ENCODE data around the gene TSBP1.

TSBP1 gene

DNA sequence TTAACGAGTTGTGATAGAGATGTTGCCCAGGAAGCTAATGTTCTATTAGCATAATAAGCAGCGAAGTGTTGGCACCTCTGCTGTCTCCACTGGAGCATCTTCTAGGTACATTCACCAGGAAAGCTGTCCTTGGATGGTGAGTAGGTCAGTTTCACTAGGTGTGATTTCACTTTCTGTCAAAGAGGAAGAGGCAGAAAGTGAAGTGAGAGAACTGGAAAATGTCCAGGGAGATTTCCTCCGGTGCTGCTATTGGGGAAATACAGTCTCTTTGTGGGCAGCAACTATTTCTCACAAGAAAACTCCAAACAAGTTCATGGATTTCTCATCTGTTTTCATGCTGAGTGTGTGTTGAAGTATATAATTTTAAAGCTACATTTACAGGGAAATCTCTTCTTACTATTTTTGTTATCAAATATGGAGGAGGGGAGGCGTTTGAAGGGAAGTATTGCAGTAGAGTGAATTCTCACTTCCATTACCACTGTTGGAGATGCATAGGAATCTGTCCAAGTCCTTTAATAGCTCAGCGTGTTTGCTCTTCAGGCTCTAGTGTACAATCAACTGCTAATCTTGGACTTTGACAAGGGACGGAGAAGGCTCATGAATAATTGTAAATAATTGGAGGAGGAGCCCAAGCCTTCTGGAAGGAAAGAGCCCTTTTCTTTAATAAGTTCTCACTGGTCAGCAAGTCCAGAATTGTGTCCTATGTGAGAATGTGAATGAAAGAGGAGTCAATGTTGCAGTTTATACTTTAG is 16.1 kb upstream of the TSBP1 start:
- Histone ChIP-seq H3K9me2 (replicated peaks; ENCODE audit: low read depth, low read length) (no peaks in the 10 kb centered on the region), H3K4me1 (ENCODE audit: insufficient read depth, low read length, poor library complexity, severe bottlenecking) (peaks cover 13% of the 10 kb centered on the region)

DNA sequence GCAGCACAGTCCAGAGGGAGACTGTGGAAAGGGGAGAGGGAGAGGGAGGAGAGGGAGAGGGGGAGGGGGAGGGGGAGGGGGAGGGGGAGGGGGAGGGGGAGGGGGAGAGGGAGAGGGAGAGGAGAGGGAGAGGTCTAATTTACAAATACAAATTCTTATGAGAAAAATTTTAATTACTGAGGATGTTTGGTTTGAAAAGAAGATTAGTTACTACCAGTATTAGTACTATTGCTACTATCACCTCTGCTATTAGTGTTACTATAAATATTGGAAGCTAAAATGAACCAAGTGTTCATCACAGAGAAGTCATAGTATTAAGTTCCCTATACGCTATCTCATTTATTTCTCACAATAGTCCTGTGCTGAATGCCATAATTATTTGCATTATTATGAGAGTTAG is 14.3 kb upstream of the TSBP1 start:
- Histone ChIP-seq H3K4me2 (ENCODE audit: low read depth, low read length, poor library complexity, severe bottlenecking) (no peak overlapping the region), H3K4me1 (ENCODE audit: insufficient read depth, low read length, poor library complexity, severe bottlenecking) (peaks cover 22% of the 10 kb centered on the region), H3K9me3 (ENCODE audit: insufficient read depth, low read depth, low read length) (no peaks in the 10 kb centered on the region), H4K20me1 (ENCODE audit: insufficient read depth, low read length, poor library complexity, severe bottlenecking) (no peaks in the 10 kb centered on the region), H3K27me3 (ENCODE audit: insufficient read depth, low read length, poor library complexity, severe bottlenecking) (no peaks in the 10 kb centered on the region), H3K4me3 (ENCODE audit: low read length, poor library complexity, severe bottlenecking) (no peak overlapping the region), H2AFZ (ENCODE audit: low read length) (no peak overlapping the region), H3K9me2 (replicated peaks; ENCODE audit: low read depth, low read length) (no peaks in the 10 kb centered on the region), H3K36me3 (ENCODE audit: insufficient read depth, low read length) (no peaks in the 10 kb centered on the region), H3F3A (ENCODE audit: low read depth) (no peaks in the 10 kb centered on the region), H3K9ac (ENCODE audit: low read depth, low read length, poor library complexity, severe bottlenecking) (no peak overlapping the region), H3K79me2 (ENCODE audit: insufficient read depth, low read length) (no peaks in the 10 kb centered on the region)
- no peak for TF ChIP-seq CTCF (conservative IDR thresholded peaks at IDR 0.05; ENCODE audit: low read length)
- TF ChIP-seq EZH2phosphoT487 (IDR thresholded peaks at IDR 0.05; ENCODE audit: borderline replicate concordance), result no peak

More for the DNA sequence above, 16.1 kb upstream of the TSBP1 start:
- Histone ChIP-seq H3K9ac (ENCODE audit: low read depth, low read length, poor library complexity, severe bottlenecking) (no peak overlapping the region), H3K4me2 (ENCODE audit: low read depth, low read length, poor library complexity, severe bottlenecking) (no peak overlapping the region), H3K4me3 (ENCODE audit: low read length, poor library complexity, severe bottlenecking) (no peak overlapping the region), H2AFZ (ENCODE audit: low read length) (no peak overlapping the region), H3K27me3 (ENCODE audit: insufficient read depth, low read length, poor library complexity, severe bottlenecking) (no peaks in the 10 kb centered on the region), H4K20me1 (ENCODE audit: insufficient read depth, low read length, poor library complexity, severe bottlenecking) (no peaks in the 10 kb centered on the region), H3K9me3 (ENCODE audit: insufficient read depth, low read depth, low read length) (no peaks in the 10 kb centered on the region), H3K36me3 (ENCODE audit: insufficient read depth, low read length) (no peaks in the 10 kb centered on the region), H3F3A (ENCODE audit: low read depth) (no peaks in the 10 kb centered on the region), H3K79me2 (ENCODE audit: insufficient read depth, low read length) (no peaks in the 10 kb centered on the region)
- TF ChIP-seq CTCF (conservative IDR thresholded peaks at IDR 0.05; ENCODE audit: low read length), result no peak
- TF ChIP-seq EZH2phosphoT487 (IDR thresholded peaks at IDR 0.05; ENCODE audit: borderline replicate concordance), result no peak

DNA sequence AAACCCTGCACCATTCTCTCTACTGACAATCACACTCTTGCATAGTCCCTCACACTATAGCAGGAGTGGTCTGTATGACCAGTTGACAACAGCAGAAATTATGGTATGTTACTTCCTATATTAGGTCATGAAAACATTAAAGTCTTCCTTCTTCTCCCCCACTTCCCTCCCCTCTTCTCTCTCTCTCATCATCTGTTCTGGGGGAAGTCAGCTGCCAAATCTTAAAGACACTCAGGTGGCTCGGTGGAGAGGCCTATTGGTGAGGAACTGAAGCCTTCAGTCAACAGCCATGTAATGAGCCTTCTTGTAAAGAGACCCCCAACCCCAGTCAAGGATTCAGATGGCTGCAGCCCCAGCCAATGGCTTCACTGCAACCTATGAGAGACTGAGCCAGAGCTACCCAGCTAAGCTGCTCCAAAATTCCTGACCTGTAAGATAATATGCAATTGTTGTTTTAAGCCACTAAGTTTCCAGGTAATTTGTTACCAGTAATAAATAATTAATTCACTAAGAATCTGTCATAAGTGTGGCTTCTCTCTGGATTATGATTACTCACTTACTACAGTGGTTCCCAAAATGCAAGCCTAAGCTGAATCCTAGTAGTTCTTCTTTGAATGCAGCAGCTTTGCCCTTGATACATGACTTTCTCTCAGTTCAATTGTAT is 11.2 kb upstream of the TSBP1 start:
- peak overlapping the region; percentile 31 for H3K4me2 ChIP-seq (ENCODE audit: low read depth, low read length, poor library complexity, severe bottlenecking)
- no peaks in the 10 kb centered on the region for H3K79me2 ChIP-seq (ENCODE audit: insufficient read depth, low read length)

More for the DNA sequence above, 11.2 kb upstream of the TSBP1 start:
- Histone ChIP-seq H4K20me1 (ENCODE audit: insufficient read depth, low read length, poor library complexity, severe bottlenecking) (no peaks in the 10 kb centered on the region), H3K4me1 (ENCODE audit: insufficient read depth, low read length, poor library complexity, severe bottlenecking) (peaks cover 15% of the 10 kb centered on the region), H3K27me3 (ENCODE audit: insufficient read depth, low read length, poor library complexity, severe bottlenecking) (no peaks in the 10 kb centered on the region), H3K9me3 (ENCODE audit: insufficient read depth, low read depth, low read length) (no peaks in the 10 kb centered on the region), H3K9ac (ENCODE audit: low read depth, low read length, poor library complexity, severe bottlenecking) (peak overlapping the region; percentile 20), H3K4me3 (ENCODE audit: low read length, poor library complexity, severe bottlenecking) (peak overlapping the region; percentile 2), H3K36me3 (ENCODE audit: insufficient read depth, low read length) (no peaks in the 10 kb centered on the region), H3F3A (ENCODE audit: low read depth) (no peaks in the 10 kb centered on the region), H2AFZ (ENCODE audit: low read length) (peak overlapping the region; percentile 79), H3K9me2 (replicated peaks; ENCODE audit: low read depth, low read length) (no peaks in the 10 kb centered on the region)
- TF ChIP-seq CTCF (conservative IDR thresholded peaks at IDR 0.05; ENCODE audit: low read length), result no peak
- TF ChIP-seq EZH2phosphoT487 (IDR thresholded peaks at IDR 0.05; ENCODE audit: borderline replicate concordance), result no peak
